GM19239 (cell line): ENCODE data around the gene ALAS2.
"Not testable (repeated sequence)": the region's sequence is repeated elsewhere in the genome, so short reads cannot be mapped to it uniquely, and the experiment has no call there.

Experiments used
- DNase-seq: peaks from one replicate; pipeline ENCODE4 v3.0.0; 2011; ENCODE audit warnings: low spot score; ENCODE audit not compliant: insufficient read length
- FAIRE-seq: peaks from 2 replicates; lab custom pipeline; 2011; peaks lifted over from hg19 to GRCh38; lab: Jason Lieb, UNC

ALAS2 gene, protein sequence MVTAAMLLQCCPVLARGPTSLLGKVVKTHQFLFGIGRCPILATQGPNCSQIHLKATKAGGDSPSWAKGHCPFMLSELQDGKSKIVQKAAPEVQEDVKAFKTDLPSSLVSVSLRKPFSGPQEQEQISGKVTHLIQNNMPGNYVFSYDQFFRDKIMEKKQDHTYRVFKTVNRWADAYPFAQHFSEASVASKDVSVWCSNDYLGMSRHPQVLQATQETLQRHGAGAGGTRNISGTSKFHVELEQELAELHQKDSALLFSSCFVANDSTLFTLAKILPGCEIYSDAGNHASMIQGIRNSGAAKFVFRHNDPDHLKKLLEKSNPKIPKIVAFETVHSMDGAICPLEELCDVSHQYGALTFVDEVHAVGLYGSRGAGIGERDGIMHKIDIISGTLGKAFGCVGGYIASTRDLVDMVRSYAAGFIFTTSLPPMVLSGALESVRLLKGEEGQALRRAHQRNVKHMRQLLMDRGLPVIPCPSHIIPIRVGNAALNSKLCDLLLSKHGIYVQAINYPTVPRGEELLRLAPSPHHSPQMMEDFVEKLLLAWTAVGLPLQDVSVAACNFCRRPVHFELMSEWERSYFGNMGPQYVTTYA

DNA sequence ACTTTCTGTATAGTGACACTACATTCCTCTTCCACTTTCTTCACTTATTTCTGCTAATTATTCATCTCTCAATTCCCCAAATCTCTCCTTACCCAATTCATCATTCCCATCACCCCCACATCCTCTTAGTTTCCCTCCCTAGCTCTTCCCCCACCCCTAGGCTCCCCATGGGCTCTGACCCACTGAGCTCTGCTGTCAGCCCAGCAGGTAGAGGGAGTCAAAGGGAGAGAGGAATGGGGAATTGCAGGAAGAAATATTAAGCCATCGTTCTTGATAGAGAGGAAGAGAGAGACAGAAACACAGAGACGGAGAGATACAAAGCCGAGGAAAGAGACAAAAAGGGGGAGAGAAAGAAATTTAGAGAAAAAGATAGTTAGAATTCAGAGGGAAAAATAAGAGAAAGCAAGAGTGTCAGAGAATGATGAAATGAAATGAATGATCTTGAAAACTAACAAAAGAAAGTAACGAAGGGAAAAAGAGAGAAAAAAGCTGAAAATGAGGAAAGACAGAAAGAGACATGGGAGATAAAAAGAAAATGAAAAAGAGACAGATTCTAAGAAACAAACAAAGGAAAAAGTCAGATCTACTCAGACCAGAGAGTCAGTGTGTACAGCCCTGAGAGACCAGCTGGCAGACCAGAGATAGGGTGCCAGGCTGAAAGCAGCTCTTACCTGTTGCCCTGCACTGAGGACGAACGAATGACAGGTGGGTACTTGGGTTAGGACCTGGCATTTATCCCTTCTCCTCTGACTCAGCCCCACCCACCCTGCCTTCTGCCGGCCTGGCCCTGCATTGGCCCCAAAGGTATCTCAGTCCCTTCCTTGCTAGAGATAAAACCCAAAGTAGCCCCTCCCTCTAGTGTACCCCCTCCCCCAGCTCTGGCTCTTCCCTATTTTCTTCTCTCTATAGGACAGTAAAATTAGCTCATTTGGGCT is at the start of gene ALAS2:
Gene ALAS2 (minus strand): TSS at position 707 of the 935 bp plus-strand sequence. CDS start 4,977 bp downstream, outside the sequence.
- no peak for FAIRE-seq
- no peak for DNase-seq

GRCh38 chrX:55074851-55075467 is 44.2 kb upstream of the ALAS2 start, which contains the start of gene PAGE2B:
TSS of gene PAGE2B (plus strand) at chrX:55075030. CDS start at chrX:55076042, 1,012 bp downstream.
- FAIRE-seq, result no peak
- DNase-seq, result no peak

GRCh38 chrX:55072286-55072685 is 41.5 kb upstream of the ALAS2 start:
- DNase-seq (no peak), FAIRE-seq (no peak)

DNA sequence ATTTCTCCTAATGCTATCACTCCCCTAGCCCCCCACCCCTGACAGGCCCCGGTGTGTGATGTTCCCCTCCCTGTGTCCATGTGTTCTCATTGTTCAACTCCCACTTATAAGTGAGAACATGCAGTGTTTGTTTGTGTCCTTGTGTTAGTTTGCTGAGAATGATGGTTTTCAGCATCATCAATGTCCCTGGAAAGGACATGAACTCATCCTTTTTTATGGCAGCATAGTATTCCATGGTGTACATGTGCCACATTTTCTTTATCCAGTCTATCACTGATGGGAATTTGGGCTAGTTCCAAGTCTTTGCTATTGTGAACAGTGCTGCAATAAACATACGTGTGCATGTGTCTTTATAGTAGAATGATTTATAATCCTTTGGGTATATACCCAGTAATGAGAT is 36.4 kb upstream of the ALAS2 start:
- not testable (repeated sequence) for DNase-seq, FAIRE-seq

- DNase-seq (no peak), FAIRE-seq (peak; percentile 71)
Observed at GRCh38 chrX:55057675-55058249, 27.0 kb upstream of the ALAS2 start.

- FAIRE-seq (no peak), DNase-seq (no peak)
Observed at GRCh38 chrX:55056820-55057674, 26.3 kb upstream of the ALAS2 start.

DNA sequence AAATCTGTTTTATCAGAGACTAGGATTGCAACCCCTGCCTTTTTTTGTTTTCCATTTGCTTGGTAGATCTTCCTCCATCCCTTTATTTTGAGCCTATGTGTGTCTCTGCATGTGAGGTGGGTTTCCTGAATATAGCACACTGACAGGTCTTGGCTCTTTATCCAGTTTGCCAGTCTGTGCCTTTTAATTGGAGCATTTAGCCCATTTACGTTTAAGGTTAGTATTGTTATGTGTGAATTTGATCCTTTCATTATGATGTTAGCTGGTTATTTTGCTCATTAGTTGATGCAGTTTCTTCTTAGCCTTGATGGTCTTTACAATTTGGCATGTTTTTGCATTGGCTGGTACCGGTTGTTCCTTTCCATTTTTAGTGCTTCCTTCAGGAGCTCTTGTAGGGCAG is 19.8 kb upstream of the ALAS2 start:
- not testable (repeated sequence) for FAIRE-seq

DNA sequence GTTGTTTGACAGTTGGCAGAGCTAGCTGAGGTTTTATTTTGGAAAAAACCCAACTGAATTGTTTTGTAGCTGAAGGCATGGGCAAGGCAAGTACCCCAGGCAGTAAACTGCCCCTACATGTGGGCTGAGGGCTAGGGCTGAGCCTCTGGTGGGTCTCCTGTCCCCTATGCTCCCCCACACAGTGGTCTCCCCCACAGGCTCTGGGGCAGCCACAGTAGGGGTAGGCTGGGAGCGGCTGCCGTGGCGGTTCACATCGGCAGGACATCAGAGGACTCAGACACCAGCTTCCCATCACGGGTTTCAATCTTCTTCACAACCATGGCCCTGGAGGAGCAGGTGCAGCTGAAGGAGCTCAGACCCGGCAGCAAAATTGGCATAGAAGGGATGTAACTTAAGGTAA is 10.7 kb upstream of the ALAS2 start:
- FAIRE-seq (no peak), DNase-seq (no peak)

More for the DNA sequence above, 19.8 kb upstream of the ALAS2 start:
- not testable (repeated sequence) for DNase-seq

GRCh38 chrX:55039471-55039870 is 8.7 kb upstream of the ALAS2 start:
- DNase-seq (no peak), FAIRE-seq (no peak)

DNA sequence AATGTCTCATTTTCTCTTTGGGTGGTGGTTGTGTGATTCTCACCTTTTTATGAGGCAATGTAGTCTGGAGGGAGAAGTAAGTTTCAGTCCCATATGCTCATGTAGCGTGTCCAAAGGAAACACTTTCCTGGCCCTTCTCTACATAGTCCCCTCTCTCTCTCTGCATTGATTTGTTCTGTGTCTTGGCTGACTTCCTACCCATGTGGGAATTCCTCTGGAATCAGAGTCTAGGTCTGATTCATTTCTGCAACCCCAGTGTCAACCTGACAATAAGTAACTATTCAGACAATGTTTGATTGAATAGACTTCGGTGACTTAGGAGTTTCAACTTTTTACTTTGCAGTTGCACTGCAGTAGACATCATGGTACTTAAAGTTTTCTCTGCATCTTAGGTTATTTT is 2.7 kb upstream of the ALAS2 start:
- no peak for DNase-seq
- no peak for FAIRE-seq

- FAIRE-seq, result no peak
- DNase-seq, result no peak
Observed at GRCh38 chrX:55029291-55029690, 1.5 kb downstream of the ALAS2 start.

DNA sequence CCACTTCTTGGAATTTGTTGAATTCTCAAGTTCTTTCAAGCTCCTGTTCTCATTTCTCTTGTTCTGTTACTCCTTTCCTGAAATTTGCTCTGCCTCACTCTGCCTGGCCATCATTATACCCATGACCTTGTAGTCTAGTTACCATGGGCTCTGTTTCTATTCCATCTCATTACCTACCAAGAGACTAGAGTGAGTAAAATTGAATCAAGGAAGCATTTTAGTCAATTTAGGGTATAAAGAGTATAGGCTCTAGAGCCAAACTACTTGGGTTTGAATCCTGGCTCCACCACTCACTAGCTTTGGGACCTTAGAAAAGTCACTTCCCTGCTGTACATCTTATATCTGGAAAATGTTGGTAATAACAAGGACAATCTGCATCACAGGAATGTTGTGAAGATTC is 2.2 kb downstream of the ALAS2 start:
- no peak for DNase-seq
- no peak for FAIRE-seq

- FAIRE-seq, result no peak
- DNase-seq, result no peak
Observed at GRCh38 chrX:55028040-55028439, 2.7 kb downstream of the ALAS2 start.

GRCh38 chrX:55026840-55027239 is 3.9 kb downstream of the ALAS2 start:
- FAIRE-seq, result no peak
- no peak for DNase-seq

DNA sequence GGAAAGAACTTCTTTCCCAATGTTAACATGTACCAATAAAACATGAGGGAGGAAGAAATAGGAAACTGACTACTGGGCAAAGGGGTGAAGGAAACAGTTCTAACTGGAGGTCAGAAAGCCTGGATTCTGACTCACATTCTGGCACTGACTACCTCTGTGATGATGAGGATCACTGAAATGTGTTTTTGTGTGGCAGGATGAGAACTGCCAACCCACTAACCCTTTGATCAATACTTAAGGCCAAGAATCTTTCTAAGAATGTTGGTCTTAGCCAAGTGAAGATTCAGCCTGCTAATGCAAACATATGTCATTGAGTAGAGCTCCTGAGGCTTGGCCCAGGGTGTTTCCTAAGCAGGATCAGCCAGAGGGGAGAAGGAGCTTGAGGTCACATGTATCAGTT is 4.6 kb downstream of the ALAS2 start:
- DNase-seq (no peak), FAIRE-seq (no peak)

DNA sequence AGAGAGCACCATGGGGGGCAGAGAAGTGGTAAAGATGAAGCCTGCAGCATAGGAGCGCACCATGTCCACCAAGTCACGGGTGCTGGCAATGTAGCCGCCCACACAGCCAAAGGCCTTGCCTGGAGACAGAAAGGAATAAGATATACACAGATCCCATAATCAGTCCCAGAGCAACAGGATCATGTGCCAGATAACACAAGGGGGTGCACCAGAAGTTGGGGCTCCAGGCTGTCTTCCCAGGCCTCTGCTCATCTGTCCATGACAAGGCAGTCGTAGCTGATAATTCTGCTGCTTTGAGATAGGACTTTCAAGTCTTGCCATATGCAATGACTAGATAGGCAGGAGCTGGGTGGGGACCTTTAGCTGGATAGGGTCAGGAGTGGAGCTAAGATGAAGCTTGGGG is 15.9 kb downstream of the ALAS2 start:
- FAIRE-seq, result no peak
- no peak for DNase-seq

DNA sequence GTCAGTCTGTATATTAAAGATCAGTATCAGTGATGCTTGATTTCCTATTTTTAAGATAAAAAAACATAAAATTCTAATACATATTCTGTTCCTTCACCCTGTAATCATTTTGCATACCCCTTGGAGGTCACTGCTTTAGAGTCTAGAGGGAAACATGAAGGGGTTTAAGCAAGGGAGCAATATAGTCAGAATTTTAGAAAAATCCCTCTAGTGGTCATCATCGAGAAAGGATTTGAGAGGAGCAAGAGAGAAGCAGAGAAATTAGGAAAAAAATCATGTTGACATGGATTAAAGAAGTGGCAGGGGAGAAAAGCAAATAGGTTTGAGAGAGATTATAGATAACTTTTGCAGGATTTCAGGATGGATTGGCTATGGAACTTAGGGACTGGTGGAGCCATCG is 19.5 kb downstream of the ALAS2 start:
- DNase-seq (no peak), FAIRE-seq (peak; percentile 8)

GRCh38 chrX:55008571-55009358 is 22.0 kb downstream of the ALAS2 start:
- FAIRE-seq (no peak), DNase-seq (no peak)
